ENCODE data around the gene LSM7. TPM values are rescaled to one million over a fixed set of nuclear protein-coding genes. Genes with fewer than 3 reads are reported as not detected.

Gene LSM7
- total RNA-seq, 1 experiment from 2014 or later = 195 TPM

DNA sequence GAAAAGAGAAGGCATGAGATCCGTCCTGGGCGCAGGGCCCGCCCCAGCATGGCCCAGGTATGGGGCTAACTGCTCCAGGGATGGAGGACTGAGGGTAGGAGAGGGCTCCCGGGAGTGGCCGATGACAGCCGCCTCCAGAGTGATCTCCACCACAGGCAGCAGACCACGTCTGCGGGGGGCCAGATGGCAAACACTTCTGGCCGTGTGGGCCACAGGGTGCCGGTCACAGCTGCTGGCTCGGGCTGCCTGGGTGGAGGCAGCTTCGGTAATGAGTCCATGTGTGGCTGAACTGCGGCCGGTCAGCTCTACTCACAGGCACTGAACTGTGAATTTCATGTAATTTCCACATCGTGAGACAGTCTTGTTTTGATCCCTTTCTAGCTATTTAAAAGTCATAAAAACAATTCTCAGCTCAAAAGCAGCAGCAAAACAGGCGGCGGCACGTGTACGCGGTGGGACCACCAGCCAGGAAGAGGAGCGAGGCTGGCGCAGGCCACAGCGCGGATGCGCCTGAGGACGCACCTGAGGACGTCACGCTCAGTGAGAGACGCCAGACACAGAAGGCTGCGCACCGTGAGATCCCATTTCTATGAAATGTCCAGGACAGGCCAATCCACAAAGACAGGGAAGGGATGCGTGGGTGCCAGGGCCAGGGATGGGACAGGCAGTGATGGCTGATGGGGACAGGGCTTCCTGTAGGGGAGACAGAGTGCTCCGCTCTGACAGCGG, 4.0 kb downstream of the LSM7 start:
- DNase-seq (ENCODE audit: low read depth) = no peak

DNA sequence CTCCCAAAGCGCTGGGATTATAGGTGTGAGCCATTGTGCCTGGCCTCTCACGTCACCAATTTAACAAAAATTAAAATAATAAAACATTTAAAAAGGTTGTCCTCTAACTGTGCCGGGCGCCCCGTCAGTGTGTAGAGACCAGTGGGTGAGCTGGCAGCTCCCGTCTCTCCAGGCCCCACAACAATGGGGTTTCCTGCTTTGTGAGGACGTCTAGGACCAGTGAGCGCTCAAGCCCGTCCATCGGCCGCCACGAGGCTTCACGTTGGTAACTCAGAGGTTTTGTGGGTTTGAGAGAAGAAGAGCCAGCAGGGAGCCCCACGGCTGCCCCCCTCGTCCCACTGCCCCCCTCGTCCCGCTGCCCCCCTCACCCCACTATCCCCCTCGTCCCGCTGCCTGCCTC, 4.7 kb downstream of the LSM7 start:
- DNase-seq (ENCODE audit: low read depth) = no peak

DNA sequence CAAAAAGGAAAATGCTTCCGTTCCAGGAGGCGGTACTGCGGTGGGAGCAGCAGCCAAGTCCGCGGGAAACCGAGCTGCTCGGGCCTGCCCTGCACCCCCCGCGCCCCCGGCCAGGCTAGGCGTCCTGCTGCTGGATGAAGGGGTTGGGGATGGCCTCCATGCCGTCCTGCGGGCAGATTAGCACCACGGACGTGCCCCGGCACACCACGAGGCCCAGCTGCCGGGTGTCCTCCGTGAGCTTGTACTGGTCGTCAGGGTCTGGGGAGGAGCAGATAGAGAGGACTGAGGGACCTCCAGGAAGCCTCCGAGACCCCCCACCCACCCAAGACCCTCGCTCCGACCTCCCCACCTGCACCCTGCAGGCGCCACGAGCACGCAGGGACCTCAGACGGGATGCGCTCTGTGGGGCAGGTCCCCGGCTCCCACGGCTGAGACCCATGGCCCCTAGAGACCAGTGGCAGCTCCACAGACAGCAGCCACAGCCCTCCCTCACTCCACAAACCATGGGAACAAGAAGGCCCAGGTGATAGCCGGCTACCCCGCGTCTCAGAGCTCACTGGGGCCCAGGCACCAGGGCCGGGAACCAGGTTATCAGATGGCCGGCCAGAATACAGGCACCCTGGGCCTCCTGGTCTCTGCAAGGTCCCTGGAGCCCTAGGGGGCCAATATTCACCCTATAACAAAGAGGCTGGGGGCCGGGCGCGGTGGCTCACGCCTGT, 6.7 kb downstream of the LSM7 start:
- no peak for DNase-seq (ENCODE audit: low read depth)

DNA sequence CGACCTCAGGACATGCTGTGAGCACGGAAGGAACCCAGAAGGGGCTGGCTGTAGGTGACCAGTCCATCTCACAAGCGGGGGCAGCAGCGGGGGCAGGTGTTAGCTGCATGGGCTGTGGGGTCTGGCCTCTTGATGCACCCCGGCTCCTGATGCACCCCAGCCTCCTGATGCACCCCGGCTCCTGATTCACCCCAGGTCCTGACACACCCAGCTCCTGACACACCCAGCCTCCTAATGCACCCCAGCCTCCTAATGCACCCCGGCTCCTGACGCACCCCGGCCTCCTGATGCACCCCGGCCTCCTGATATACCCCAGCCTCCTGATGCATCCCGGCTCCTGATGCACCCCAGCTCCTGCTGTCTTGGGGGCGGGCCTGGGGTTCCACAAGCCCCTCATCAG, 7.4 kb downstream of the LSM7 start:
- DNase-seq (ENCODE audit: low read depth) = no peak

DNA sequence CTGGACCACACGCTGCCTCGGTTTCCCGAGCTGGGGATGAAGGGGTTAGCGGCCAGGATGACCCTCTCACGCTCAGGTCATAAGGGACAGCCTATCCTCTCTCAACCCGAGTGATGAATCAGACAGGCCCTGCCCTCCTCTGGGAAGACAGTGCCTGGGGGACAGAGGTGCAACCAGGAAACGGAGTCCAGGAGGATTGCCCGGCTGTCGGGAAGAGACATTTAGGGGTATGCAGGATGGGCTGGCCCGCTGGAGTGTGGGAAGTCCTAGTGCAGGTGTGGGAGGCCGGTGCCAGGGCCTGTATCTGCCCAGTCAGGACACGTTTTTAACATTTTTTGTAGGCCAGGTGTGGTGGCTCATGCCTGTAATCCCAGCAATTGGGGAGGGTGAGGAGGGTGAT, 8.3 kb downstream of the LSM7 start:
- no peak for DNase-seq (ENCODE audit: low read depth)

DNA sequence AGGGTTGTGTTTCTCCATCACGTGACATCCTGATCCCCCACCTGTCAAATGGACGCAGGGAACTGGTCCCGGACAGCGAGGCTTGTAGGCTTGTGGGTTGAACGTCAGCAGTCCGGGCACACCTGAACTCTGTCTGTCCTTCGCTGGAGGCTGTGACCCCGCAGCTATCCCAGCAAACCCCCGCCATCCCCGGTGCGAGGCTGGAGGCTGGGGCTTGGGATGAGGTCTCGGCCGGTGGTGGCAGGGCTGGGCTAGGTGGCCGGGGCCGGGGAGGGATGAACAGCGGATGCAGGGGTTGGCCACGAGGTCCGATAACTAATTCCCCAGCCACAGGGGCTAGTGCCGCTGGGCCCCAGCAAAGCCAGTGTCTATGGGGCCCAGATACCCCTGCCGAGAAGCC, 8.8 kb downstream of the LSM7 start:
- no peak for DNase-seq (ENCODE audit: low read depth)

DNA sequence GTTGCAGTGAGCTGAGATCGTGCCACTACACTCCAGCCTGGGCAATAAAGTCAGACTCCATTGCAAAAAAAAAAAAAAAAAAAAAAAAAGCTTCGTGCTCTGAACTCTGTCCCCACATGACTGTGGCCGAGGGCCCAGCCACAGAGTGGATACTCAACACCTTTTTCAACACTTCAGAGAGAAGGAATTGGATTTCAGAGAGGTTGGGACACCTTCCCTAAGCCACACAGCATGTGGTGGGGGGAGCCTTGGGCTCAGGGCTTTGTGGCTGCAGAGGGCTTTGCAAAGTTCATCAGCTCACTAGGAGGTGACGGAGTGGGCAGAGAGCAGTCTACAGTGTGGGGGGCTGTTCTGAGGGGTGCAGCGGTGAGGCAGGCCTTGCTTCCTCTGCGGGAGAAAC, 9.5 kb downstream of the LSM7 start:
- DNase-seq (ENCODE audit: low read depth) = no peak

DNA sequence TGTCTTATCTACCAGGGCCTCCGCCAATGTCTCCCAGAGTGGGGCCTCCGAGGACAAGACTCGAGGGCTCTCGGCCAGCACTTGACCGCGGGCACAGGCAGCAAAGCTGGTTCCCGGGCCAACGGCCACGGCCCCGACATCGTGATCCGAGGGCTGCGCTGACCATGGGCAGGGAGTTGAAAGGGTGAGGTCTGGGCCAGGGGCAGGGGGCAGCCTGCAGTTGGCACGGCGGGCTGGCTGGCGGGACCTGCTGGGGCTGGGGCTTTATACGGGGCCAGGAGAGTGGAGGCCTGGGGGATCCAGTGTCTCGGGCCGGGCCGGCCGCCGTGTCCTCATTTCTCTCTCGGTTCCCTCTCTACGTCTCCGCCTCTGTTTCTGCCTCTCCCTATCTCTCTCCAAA, 10.6 kb downstream of the LSM7 start:
- DNase-seq (ENCODE audit: low read depth) = no peak

DNA sequence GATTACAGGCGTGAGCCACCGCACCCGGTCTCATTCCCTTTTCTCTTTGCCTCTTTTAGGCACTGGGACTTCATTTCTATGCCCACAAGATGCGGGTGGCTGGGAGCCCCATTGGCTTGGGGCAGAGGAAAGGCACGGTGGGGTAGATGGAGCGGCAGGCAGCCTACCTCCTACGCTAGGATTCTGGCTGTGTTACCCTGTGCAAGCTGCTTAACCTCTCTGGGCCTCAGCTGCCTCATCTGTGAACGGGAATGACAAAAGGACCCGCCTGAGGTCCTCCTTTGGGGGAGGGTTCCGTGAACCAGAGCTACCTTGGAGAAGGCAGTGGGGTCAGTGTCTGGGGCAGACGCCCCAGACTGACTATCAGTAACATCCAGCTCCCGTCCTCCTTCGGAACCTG, 11.1 kb downstream of the LSM7 start:
- no peak for DNase-seq (ENCODE audit: low read depth)

DNA sequence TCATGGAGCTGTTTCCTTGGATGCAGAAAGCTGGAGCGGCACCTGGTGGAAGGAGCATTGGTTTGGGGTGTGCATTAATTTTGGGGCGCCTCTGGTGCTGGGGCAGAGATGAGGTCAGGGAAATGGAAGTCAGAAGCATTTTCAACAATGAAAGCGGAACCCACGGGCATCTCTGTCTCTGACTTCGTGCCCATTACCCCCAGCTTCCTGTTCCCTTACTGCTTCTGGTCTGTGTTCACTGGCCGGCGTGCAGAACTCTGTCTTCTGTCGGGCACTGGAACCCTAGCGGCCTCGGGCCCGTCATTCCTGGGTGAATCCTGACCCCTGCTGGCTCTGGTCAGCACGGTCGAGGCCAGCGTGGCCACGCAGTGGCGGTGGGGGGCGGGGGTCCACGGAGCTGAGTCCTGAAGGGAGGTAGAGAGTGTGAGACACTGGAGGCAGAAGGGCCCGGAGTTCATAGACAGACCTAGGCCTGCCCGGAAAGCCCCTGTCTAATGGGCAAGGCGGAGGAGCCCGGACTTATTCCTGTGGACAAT, 12.5 kb downstream of the LSM7 start:
- DNase-seq (ENCODE audit: low read depth) = peak; percentile 57

DNA sequence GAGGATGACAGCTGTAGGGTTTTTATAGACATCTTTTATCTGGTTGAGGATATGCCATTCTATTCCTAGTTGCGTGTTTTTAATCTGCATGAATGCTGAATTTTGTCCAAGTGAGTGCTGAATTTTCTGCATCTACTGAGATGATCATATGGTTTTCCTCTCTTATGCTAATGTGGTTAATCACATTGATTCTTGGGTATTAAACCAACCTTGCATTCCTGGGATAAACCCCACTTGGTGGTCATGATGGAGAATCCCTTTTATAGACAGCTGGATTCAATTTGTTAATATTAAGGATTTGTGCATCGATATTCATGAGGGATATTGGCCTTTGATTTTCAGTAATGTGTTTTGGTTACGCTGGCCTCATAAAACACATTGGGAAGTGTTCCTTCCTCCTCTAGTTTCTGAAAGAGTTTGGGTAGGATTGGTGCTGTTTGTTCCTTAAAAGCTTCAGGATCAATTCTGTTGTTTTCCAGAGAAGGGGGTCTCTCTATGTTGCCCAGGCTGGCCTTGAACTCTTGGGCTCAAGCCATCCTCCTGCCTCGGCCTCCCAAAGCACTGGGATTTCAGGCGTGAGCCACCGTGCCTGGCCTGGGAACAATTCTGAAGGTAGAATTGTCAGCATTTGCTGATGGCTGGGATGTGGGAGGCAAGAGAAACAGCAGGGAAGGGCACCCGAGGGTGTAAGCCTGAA, 13.1 kb downstream of the LSM7 start:
- no peak for DNase-seq (ENCODE audit: low read depth)

DNA sequence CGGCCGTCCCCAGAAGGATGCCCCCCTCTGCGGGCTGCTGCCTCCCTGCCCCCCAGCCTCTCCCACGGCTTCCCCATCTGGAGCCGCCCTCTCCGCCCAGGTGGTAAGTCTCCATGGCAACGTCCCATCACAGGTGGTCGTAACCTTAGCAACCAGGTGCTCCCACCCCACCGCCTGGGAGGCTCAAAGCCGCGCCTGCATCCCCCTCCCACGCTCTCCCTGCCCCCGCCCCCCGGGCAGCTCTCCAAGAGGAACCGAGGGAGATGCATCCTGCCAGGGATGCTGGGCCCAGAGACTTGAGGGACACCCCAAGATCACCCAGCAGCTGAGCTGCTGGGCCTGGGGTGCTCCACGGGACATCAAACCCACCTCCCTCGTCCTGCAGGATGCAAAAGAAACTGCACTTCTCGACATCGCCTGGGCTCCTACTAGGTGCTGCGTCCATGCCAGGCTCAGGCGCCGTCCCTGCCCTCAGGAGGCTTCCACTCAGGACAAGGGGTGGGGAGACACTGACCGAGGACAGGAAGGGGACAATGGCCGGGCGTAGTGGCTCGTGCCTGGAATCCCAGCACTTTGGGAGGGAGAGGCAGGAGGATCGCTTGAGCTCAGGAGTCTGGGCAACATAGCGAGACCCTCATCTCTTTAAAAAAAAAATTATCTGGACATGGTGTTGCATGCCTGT, 15.4 kb downstream of the LSM7 start:
- DNase-seq (ENCODE audit: low read depth) = no peak

DNA sequence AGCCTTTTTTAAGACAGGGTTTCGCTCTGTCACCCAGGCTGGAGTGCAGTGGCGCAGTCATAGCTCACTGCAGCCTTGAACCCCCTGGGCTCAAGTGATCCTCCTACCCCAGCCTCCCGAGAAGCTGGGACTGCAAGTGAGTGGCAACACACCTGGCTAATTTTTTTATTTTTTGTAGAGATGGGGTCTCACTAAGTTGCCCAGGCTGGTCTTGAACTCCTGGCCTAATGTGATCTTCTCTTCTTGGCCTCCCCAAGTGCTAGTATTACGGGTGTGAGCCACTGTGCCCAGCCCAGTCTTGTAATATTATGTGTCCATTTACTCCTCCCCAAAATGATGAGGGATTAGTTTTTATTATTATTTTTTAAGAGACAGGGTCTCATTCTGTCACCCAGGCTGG, 17.3 kb downstream of the LSM7 start:
- DNase-seq (ENCODE audit: low read depth) = no peak

DNA sequence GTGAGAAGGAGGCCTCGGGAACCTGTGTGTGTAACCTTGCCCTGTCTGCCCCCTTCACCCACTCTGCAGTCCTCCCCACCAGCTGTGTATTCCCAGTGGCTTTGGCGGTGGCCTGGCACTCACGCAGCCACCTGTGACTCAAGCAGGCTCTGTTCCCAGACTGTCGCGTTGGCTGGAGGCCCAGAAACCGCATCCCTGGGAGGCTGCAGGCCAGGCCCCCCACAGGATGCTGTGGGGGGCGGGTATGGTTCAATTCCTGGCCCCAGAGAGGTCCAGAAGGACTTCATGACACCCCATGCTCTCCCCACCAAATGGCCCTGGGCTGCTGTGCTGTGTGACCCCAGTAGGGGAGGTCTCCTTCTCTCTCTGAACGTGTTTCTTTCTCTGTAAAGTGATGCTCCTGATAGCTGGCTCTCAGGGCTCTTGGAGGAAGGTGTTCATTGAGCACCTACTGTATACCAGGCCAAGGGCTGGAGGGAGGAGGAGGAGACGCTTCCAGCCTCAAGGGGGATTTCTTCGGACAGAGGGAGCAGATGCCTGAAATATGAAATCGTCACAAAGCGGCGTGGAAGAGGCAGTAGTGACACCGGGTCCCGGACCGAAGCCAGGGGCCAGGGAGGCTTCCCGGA, 18.5 kb downstream of the LSM7 start:
- peak; percentile 43 for DNase-seq (ENCODE audit: low read depth)

DNA sequence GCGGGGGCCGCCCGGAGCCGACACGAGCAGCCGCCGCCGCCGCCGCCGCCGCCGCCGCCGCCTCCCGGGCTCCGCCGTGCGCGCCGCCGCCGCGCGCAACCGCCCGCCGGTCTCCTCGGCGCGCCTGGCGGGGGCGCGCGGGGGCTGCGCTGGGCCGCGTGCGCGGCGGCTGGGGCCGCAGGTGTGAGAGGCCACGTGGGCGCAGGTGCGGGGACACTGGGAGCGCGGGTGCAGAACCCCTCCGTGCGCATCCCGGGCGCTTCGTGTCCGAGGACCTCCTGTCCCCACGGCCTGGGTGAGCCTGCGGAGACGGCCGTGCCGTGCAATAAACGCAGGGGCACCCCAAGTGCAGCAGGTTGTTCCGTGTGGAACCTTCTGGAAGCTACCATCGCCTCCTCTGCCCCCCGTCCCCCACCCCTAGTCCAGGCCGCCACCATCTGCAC, 20.3 kb downstream of the LSM7 start, which contains the start of gene LINGO3:
LINGO3 (minus strand) TSS at position 41 of the 443 bp plus-strand sequence. CDS start 16,378 bp downstream, outside the sequence.
- no peak for DNase-seq (ENCODE audit: low read depth)

DNA sequence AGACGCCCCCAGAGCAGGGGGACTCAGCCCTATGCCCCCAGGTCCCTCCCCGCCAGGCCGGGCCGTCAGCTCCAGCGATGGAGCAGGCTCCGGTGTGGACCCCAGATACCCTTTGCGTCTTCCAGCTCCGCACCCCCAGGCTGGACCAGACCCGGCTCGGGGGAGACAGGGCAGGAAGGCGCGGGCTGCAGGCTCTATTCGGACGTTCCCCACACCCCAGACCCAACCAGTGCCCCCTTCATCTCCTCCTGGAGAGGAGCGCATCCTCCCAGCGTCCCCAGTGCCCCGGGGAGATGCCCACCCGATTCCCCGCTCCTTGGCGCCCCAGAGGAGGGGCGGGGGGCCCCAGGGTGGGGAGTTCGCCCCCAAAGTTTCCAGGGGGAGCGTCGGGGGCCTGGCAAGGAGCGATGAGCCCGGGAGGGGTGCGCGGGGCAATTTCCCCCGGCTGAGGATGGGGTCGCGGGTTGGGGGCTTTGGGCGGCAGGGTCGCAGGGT, 20.8 kb downstream of the LSM7 start:
- no peak for DNase-seq (ENCODE audit: low read depth)

DNA sequence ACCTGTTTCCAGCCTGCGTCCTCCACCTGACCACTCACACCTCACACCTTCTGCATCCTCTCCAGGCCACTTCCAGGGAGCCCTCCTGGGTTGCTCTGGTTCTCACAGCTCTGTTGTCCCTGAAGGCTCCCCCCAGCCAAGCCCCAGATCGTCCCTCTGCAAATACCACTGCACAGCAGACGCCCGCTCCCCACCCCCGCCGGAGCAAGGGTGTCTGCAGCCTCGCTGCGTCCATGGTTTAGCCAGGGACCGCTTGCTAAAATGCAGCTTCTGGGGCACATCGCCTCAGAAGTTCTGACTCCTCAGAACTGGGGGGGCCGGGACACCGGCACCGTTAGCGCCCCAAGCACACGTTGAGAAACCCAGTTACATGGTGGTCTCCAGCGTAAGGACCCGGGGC, 21.4 kb downstream of the LSM7 start:
- no peak for DNase-seq (ENCODE audit: low read depth)

DNA sequence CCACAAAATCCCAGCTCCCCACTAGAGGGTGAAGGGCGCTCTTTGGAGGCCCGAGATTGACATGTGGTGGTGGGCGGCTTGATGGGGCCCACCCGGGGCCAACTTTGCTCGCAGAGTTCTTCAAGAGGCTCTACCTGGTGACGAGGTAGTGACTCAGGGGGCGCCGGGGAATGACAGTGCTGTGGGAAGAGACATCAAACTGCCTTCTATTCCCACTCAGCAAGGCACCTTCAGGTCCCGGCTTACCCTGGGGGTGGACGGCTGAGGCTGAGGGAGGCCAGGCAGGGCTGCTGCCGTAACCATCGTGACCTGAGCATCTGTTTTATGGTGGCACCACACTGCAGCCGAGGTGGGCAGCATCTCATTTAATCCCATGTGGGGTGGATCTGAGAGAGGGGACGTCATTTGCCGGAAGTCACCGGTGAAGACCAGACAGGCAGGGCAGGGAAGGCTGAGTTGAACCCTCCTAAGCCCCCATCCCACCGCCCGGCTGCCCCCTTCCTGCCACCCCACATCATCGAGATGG, 22.0 kb downstream of the LSM7 start:
- DNase-seq (ENCODE audit: low read depth) = no peak

DNA sequence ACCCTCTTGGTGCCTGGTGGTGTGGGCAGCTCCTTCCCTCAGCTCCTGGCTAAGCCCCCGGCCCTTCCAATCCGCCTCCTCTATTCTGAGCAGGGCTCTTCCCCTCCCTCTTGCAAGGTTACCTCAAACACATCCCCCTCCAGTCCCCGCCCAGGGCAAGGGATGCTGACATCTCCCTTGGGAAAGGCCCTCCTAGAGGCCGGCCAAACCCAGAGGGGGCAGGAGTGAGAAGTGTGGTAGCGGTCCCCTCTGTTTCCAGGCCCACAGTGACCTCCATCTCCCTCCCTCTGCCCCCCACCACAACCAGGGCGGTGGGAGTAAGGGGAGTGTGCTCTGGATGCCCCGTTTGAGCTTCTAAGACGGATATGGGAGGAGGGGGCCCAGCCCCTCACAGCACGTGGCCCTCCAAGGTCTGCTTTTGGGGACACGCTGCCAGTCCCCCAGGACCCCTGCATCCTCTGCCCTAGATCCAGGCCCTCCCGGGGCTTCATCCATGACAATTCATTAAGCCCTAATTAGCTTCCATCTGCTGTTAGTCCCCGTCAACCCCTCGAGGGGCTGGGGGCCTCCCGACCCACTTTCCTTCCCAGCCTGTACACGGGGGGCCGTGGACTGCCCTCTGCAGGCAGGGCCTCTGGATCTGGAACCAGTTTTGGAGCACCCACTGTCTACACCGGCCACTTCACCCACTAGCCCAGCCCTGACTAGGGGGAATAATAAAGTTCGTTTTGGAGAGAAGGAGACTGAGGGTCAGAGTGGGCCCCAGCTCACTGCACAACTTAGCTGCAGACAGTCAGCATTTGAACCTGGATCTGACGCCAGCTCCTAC, 22.7 kb downstream of the LSM7 start:
- DNase-seq (ENCODE audit: low read depth) = no peak
